Dedifferentiated amniotic fluid mesenchymal stem cell (primary cell): Measurements from ENCODE around the gene GNL2.
"Not testable (repeated sequence)": the region's sequence is repeated elsewhere in the genome, so short reads cannot be mapped to it uniquely, and the experiment has no call there.

ENCODE experiments used
- DNase-seq: peaks from one replicate; pipeline ENCODE4 v3.0.0-alpha.2; 2016; ENCODE audit errors: extremely low spot score

The GNL2 gene

DNA sequence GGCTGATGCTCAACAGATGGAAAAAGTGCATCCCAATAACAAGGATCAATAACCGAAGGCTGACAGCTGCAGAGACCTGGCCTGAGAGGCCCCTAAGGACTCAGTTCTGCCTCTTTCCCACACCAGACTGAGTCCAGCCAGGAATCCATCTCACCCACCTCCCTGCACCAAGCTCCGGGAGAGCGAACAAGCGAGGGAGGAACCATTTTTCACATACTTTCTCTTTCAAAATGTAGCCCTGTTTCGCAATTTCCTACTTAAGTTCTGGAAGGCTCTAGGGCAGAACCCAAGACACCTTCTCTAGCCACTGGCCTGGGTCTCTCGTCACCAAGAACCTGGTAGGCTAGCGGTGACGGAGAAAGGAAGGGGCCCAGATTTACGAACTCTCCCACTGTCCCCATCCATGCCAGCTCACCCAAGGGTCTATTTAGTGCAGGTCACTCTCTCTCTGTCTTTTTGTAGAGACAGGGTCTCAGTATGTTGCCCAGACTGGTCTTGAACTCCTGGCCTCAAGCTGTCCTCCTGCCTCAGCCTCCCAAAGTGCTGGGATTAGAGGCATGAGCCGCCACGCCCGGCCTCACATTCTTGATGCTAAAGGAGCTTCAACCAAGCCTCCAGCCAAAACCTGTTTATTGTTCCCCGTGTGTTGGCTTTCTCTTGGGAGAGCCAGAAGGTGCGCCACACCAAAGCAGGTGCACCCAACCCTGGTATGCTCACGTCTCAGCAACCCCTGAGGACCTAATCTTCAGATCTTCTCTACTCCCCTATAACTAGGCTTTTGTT lies 10.9 kb upstream of the GNL2 start:
- DNase-seq = peak; percentile 35

DNA sequence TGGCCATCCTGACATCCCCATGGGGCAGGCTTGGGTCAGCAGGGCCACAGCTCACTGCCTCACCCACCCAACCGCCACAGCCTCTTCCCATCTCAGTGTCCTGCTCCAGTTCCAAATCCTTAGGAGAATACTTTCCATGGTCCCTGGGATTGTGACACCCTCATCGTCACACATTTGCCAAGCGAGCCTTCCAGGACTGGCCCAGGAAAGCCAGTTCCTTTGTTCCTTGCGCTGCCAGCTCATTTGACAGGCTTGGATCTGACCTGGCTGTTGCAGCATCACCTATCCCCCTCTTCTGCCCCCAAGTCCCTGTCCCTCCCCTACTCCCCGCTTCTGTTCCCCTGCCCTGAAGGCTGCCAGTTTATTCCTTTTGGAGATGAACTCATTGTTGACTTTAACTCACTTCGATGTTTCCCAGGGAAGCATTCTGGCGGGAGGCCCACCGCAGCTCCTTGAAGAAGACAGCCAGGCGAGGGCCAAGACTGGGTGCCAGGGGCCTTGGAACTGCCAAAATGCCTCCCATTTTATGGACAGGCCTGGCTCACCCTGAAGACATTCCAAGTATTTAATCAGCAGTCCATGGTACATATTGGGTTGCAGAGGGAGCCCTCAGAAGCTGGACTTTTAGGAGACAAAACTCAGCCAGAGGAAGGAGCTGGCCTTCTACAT lies 10.2 kb upstream of the GNL2 start:
- DNase-seq = no peak

DNA sequence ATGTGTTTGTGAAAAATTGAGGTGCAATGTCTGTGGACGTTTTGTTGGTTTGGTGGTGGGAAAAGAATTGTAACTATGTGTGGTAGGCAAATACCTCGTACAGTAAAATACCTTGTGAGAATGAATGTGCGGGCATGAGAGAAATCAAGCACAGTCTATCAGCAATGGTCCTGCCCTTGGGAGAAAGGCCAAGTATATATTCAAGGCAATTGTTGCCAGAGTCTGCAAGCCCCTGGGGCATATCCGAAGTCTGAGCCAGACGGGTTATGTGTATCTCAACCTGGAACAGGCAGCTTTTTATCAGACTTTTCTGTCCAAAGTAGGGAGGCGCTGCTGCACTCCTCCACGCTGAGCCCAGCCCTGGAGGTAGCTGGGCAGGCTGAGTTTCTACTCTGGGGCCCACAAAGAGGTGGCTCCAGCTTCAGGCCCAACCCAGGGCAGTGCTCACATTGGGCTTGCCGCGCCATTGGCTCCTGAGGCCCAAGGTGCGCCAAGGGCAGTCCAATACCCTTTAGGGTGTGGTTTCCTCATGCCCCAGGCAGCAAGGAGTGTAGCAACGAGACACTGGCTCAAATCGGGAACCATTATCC lies 9.4 kb upstream of the GNL2 start:
- DNase-seq = no peak

DNA sequence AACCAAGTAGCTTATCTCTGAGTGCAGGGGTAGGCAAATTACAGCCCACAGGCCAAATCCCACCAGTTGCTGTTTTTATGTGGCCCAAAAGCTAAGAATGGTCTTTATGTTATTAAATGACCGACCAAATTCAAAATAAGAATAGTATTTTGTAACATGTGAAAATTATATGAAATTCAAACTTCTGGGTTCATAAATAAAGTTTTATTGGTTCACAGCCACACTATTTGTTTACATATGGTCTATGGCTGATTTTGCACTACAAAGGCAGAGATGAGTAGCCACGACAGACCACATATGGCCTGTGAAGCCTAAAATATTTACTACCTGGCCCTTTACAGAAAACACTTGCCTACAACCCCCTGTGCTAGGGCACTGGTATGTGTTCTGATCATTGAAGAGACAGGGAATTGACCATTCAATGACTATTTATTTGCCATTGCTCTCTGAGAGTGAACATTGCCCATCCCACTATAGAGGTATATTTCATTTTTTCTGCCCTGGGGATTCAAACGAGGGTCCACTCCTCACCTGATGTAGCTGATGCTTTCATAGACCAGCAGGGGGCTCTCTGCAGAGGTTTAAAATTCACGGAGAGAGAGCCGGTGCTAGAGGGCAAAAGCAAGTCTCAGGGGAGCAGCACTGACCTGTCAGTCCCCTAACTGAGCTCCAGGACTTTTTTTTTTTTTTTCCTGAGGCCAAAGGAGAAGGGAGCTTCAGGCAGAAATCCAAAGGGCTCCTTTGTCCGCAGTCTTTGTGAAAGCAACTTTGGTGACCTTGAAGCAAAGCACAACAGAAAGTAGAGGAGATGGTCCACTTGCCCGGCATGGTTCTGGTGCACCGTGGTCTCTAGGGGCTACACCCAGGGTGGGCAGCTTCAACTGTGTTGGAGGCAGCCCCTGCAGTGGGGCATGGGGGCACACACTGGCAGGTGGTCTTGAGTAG lies 7.3 kb upstream of the GNL2 start:
- peak; percentile 38 for DNase-seq

DNA sequence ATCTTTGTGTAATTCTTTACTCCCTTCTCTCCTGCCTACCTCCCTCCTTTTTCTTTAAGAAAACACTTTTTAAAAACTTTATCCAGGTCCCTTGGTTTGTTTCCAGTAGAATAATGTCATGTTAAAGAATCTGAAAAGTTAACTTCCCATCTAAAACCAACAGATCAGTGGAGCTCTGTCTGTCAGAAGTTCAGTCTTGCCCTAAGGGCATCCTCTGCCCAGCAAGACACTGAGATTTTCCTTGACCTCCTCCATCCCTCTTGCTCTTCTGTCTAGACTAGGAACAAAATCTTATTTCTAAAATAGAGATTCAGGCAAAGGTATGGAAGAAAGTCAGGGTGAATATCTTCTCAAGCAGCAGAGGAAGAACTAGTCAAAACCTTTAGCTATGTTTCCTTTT lies 5.7 kb upstream of the GNL2 start:
- DNase-seq = no peak

DNA sequence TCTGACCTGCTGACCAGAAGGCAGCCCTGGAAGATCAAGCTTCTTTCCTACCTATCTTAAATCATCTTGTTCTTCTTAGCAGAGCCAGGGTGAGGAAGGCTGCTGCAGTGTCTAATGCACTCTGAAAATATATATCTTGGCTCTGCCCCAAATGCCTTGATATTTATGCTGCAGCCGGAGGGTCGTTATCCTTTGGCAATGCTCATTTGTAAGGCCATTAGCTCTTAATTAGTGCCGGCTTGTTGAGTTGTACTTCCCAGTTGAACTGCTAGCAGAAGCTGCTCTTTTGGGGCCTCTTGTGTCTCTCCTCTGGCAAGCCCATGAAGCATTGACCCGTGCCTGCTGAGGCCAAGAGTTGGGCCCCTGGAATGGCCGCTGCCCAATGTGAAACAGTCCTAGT lies 4.2 kb upstream of the GNL2 start:
- no peak for DNase-seq

DNA sequence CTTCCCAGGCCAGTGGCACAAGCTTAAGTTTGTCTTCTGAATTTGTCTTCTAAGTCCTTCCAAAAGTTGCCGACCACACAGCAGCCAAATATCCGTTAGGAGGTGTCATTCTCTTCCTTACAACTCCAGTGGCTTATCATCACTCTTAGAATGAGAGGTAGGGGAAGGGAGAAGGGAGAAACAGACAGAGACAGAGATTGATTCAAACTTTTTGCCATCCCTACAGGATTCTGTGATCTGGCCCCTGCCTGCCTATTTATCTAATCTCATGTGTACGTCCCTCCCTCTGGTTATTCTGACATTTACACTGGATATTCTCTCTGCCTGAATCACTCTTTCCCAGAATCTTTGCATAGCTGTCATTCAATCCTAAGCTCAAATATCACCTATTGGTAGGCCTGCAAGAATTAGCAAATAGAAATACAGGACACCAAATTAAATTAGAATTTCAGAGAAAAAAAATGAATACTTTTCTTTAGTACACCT lies 488 bp upstream of the GNL2 start:
- no peak for DNase-seq

DNA sequence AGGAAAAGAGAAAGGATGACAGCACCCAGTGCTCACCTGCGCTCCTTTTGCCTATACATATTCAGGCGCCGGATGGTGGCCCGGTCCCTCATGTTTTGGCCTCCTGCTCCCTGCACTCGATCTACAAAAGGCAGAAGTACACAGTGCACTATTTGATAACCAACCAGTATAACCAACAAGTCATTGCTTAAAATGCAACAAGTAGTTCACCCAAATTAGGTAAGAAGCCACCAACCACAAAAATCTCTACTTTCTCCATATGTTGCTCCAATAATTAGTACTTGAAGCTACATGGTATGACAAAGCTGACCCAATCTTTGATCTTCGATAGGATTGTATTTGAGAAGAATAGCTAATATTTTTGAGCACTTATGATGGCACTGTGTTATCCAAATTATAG lies 2.0 kb downstream of the GNL2 start:
- no peak for DNase-seq

DNA sequence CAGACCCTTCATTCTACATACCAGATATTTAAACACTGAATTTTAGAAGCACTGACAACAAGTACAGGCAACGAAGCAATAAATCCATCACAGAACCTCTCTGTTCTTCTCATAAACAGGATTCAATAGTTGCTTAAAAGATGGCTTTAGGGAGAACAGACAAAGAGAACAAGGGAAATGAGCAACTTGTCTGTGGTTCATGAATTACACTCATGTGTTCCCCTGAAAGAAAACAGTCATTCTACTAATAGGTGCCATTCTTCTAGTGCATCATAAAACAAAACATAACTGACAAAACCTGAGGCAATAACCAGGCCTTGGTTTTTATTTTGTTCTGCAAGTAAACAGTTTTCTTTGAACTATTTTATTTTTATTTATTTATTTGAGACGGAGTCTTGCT lies 6.8 kb downstream of the GNL2 start:
- no peak for DNase-seq

DNA sequence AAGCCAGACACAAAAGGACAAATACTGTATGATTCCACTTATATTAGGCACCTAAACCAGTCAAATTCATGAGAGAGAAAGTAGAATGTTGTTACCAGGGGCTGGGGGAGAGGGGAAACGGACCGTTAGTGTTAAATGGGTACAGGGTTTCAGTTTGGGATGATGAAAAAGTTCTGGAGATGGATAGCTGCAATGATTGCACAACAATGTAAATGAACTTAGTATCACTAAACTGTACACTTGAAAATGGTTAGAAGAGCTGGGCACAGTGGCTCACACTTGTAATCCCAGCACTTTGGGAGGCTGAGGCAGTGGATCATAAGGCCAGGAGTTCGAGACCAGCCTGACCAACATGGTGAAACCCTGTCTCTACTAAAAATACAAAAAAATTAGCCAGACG lies 11.2 kb downstream of the GNL2 start:
- not testable (repeated sequence) for DNase-seq

DNA sequence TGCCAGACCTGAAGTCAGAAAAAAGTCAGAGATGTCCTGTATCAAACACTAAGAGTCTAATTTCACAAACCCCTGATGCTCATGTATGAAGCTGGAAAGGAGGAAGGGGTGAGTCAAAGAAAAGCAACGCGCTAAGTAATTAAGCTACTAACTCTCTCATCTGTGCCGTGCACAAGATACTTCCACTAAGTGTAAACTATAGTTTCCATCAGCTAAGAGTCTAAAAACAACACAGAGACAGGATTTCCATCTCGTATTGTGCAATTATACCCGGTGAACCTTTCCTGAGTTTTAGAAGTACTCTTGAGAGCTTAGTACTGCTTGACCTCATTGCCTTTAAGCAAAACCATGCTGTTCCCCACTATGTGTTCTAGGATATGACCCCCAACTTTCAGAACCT lies 20.0 kb downstream of the GNL2 start:
- DNase-seq = no peak

DNA sequence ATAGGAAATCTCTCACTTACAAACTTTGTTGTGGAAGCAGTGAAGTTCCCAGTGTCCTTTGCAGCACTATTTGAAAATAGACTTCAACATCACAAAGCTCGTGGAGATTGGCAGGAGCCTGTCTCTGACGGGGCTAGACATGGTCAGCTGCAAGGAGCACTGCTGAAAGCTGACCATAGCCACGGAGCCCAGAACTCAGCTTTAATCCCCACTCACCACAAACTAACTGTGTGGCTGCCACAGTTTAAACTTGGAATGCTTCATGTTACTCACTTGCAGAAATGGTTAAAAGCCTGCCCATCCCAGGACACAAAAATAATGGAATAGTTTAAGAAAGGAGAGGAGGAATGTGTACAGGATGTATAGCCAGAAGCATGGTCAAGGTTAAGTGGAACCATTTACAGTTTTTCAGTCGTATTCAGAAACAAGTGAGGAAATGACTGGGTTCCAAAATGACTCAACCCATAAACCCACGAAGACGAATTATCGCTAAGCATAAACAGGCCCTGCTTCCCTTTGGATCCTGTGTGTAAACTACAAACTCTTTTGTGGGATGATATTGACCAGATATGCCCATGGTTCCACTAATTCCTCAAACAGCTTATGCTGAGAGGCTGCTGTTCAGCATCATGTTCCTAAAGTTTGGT lies 20.8 kb downstream of the GNL2 start:
- peak; percentile 37 for DNase-seq

DNA sequence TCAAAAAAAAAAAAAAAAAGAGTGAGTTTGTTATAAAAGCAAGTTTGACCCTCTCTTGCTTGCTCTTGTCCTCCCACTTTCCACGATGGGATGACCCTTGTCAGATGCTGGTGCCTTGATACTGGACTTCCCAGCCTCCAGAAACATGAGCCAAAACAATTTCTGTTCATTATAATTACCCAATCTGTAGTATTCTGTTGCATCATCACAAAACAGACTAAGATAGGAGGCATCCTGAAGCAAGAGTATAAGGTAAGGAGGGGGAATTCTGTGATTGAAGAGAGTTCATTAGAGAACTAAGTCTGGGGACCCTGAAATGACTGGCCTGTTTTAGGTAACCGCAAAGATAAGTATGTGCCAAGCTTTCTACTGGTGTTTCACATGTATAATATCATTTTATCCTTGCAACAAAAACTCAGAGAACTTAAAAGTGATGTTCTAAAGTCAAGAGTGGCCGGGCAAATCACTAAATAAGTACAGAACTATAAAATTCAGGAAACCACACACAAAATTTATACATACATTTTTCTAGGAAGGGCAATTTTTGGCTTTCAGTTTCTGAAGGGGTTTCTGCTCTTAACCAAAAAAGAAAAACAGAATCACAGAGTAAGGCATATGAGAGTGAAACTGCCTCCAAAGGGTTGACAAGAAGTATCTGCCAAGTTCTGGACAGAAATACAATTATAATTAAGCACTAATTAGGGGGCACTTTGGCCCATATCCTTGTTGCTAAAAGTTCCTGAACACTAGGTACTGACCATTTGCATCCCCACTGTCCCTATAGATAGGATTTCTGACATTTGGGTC lies 25.0 kb downstream of the GNL2 start:
- DNase-seq = no peak

DNA sequence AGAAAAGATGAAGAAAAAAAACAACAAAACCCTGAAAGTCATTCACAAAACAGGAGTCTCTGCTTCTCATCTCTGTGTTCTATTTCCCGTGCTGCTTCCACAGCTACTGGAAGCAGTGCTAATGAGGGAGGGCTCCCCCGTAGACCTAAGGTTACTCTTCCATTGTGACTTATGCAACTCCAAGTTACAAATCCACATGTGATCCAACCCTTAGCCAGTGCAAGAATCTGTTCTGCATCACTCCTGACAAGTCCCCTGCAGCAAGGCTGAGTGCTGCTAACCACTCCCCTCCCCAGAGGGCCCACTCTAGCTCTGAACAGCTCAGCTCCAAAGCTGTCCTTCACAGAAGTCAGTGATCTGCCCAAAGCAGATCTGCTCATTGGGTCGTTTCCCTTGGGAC lies 28.7 kb downstream of the GNL2 start:
- DNase-seq = no peak

DNA sequence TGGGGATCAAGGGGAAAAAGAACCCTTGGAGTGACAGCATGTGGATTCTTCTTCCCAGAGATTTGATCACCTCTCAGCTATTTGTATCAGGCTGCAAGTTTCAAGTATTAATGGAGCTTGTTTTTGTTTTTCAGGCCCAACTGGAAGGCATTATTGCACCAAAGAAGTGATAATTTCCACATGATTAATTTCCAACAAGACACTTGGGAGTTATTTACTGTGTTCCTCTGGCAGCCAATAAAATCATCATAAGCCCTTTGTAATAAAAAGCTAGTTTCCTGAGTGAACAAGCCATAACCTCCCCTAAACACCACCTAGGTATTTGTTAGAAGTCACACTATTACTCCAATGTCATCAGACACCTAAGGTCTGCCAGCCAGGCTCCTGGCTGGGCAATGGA lies 30.8 kb downstream of the GNL2 start:
- DNase-seq = no peak

DNA sequence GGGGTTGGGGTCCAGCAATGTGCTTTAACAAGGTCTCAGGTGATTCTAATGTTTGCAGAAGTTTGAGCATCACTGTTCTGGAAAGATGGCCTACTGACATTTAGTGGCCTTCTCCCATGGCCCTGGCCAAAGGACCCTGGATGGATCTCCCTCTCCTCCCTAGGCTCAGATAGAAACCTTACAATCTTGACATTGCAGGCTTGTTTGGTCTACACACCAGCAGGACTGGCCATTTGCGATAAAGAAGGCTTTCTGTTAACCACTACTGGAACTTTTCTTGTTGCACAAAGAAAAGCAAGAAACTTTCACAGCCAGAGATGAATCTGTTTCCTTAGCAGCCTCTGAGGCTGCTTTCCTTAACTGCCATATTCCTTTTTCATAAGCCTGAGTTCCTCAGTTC lies 32.8 kb downstream of the GNL2 start:
- DNase-seq = no peak

DNA sequence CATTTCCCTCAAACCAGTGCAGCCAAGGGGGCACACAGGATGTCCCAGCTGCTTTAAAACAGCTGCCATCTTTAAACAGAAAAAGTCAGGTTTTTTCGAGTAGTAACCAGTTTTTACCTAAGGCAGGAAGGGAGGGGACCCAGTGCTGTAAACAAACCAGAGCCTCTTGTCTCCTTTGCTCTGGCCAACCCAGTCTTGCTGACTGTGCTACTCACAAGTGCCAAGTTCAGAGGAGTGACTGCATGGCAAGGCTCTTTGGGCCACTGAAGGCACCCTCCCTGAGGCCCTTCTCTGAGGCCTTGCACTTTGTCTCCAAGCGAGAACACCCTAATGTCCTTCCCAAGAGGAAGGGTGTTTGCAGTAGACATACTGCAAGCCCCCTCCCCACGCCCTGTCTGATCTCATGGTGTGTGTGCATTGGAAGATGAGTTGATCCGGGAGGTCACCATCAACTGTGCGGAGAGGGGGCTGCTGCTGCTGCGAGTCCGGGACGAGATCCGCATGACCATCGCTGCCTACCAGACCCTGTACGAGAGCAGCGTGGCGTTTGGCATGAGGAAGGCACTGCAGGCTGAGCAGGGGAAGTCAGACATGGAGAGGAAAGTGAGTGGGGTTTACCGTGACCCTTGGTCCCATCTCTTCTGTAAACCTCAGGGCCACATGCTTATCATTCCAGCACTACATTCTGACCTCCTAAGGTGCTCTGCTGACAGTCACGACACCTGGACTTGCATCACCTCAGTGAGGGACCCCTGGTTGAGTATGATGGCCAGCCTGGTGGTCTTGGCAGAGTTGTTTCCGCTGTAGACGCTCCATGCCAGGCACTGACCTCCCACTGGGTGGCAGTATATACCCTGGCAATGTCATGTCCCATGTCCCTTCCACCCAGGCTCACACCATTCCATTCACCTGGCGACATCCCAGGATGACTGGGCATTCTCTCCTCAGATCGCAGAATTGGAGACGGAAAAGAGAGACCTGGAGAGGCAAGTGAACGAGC lies 34.3 kb downstream of the GNL2 start:
- DNase-seq = no peak

DNA sequence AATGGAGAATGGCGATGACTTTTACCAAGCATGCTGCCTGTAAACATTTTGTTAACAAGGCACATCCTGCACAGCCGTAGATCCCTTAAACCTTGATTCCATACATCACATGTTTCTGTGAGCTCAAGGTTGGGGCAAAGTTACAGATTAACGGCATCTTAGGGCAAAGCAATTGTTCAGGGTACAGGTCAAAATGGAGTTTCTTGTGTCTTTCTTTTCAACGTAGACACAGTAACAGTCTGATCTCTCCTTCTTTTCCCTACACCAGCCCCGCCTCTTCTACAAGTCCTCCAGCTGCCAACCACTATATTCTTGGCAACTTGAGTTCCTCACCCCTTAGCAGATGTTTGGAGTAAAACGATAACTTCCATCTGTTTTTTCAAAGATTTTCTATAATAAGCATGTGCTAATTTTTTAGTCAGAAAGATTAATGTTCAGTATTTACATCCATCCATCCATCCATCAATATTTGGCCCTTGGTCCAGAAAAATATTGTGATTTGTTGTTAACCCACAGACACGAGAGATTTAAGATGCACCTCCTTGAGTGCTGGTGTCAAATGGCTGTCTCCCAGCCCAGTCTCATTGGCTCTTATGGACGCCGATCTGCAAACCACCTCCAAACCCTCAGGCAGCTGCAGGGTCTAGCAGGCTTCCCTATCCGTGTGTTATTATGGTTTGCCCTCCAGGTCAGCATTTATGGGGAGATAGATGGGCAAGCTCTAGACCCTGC lies 35.2 kb downstream of the GNL2 start:
- no peak for DNase-seq

DNA sequence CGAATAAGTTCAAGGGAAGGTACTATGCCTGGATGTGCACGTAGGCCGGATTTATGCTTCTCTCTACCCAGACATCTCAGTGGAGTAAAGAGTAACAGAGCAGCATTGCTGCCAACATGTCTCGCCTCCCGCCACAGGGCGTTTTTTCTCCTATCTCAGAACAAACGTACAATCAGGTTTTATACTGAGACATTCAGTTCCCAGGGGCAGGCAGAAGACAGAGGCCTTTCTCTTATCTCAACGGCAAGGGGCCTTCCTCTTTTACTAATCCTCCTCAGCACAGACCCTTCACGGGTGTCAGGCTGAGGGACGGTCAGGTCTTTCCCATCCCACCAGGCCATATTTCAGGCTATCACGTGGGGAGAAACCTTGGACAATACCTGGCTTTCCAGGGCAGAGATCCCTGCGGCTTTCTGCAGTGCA lies 35.8 kb downstream of the GNL2 start:
- DNase-seq = not testable (repeated sequence)
